NCI-H187 treated with DMSO at 0.1 percent for 48 hours (cell line): ENCODE results near the gene BROX.
"Not testable (repeated sequence)": the region's sequence is repeated elsewhere in the genome, so short reads cannot be mapped to it uniquely, and the experiment has no call there.

Experiments
- DNase-seq: peaks from one replicate; lab custom pipeline; 2025; lab: John Stamatoyannopoulos, UW

Gene BROX

GRCh38 chr1:222732216-222733159 is 20.1 kb downstream of the BROX start:
- DNase-seq = no peak

- DNase-seq = no peak
Measured at GRCh38 chr1:222734740-222735139, 22.4 kb downstream of the BROX start.

- DNase-seq = no peak
Measured at GRCh38 chr1:222736470-222736869, 24.1 kb downstream of the BROX start.

- no peak for DNase-seq
Measured at GRCh38 chr1:222736972-222737371, 24.6 kb downstream of the BROX start, which contains the start of gene FAM177B. FAM177B (plus strand) TSS chr1:222737202; CDS start chr1:222746546, 9,344 bp downstream.

- DNase-seq = no peak
Measured at GRCh38 chr1:222739465-222739864, 27.1 kb downstream of the BROX start.

- DNase-seq = no peak
Measured at GRCh38 chr1:222739929-222740328, 27.6 kb downstream of the BROX start.

GRCh38 chr1:222741630-222742457 is 29.5 kb downstream of the BROX start:
- not testable (repeated sequence) for DNase-seq

DNA sequence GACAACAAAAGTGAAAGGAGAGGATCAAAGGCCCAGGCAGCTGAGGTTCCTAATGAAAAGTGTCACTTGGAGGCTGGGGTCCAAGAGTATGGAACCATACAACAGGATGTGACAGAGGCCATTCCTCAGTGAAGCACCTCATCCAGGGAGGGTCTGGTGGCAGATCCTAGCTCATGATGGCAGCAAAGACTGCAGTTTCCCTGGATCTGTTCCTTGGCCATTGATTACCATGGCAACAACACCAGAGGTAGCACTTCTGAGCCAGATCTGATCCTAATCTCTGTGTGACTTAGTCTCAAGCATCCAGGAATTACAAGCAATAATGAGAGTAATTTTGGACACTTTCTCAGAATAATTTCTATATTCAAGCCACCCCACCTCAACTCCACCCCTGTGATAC is 37.6 kb downstream of the BROX start:
- no peak for DNase-seq

DNA sequence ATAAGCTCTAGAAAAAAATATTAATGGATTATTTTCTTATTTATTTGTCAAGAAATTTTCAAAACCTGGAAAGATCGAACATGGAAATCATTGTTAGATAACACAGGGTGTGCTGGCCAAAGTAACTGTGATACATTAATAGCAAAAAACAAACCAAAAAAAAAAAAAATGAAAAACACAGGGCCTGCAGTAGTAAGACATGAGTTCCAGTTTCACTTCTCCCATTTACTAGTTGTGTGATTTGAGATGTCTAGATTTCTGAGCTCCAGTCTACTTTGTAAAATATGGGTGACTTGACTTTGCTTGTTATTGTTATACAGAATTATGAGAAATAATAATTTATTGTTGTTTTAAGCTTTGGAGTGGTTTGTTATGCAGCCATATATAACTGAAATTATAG is 38.3 kb downstream of the BROX start:
- DNase-seq = no peak

DNA sequence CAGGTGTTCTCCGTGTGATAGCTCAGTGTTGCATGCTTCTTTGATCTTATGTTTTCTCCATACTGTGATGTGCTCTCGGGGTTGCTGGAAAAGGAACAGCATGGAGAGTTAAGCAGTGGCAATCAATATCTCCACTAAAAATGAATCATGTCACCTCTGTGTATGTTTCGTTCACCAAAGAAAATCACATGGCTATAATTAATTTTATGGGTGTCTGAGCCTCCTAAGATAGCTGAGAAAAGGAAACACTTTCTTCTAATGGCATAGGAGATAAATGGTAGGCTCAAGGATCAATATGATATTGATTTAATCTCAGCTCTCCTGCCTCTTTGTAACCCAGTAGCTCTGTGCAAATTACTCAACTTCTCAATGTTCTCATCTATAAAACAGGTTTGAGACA is 38.9 kb downstream of the BROX start:
- DNase-seq = no peak

GRCh38 chr1:222754366-222755139 is 42.2 kb downstream of the BROX start:
- DNase-seq = no peak

- no peak for DNase-seq
Measured at GRCh38 chr1:222757646-222758268, 45.4 kb downstream of the BROX start.

- DNase-seq = no peak
Measured at GRCh38 chr1:222759451-222760035, 47.2 kb downstream of the BROX start.

GRCh38 chr1:222761083-222761482 is 48.7 kb downstream of the BROX start:
- DNase-seq = no peak

- not testable (repeated sequence) for DNase-seq
Measured at GRCh38 chr1:222762178-222762577, 49.8 kb downstream of the BROX start.

DNA sequence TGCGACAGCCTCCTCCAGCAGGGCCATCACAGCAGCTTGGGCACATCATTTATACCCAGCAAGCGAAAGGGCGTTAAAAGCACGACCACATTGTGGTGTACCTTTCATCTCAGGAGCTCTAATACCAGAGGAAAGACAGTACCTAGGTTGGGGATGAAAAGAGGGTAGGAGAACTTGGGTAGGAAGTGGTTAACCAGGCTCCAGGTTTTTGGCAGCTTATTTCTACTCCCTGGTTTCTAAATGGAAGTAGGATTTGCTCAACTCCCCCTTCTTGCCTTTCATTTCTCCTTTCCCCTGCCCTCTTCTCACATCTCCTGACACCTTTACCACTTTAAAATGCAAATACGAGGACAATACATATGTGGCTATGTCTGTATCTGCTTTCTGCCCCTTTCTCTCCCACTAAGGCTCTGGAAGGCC is 54.8 kb downstream of the BROX start:
- DNase-seq = no peak

- no peak for DNase-seq
Measured at GRCh38 chr1:222768592-222768991, 56.2 kb downstream of the BROX start.

- DNase-seq = no peak
Measured at GRCh38 chr1:222769181-222769580, 56.8 kb downstream of the BROX start.

DNA sequence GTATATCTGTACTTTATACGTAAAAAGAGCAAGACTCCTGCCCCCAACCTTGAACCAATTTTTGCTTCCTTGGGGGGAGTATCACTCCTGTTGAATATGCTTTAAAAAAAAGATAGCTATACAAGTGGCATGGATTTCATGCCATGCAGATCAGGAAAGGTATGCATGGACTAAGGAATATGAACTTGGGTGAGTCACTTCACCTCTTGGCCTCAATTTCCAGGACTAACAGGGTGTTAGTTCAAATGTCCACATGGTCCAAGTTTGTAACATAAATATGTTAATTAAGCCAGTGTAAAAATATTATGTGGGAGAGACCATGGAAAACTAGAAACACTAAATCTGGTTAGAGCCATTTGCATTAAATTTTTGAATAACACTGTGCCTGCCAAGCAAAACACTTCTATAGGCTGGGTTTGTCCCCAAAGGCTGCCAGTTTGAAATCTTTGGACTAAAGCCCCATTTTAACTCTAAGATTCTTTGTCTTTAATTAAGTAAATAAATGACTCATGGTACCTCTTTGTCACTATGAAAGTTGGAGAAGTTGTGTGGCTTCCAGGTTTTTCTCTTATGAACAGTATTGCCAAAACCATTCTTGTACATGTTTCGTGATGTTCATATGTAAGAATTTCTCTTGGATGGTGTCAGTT is 57.7 kb downstream of the BROX start:
- DNase-seq = no peak

GRCh38 chr1:222772996-222773379 is 60.6 kb downstream of the BROX start:
- no peak for DNase-seq

DNA sequence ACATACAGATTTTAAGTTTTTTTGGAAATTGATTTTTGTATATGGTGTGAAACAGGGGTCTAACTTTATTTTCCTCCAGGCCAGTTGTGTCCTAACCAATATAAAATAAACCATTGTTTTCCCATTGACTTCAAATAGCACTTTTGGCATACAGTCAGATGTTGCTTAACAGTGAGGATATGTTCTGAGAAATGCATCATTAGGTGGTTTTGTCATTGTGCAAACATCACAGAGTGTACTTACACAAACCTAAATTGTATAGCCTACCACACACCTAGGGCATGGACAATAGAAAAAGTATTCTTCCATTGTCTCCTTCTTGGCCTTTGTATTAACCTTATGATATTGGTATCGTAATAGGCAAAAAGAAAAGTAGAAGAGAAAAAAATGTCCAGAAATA is 65.1 kb downstream of the BROX start:
- DNase-seq = no peak
